ENCODE data around the gene NOP14.

DNA sequence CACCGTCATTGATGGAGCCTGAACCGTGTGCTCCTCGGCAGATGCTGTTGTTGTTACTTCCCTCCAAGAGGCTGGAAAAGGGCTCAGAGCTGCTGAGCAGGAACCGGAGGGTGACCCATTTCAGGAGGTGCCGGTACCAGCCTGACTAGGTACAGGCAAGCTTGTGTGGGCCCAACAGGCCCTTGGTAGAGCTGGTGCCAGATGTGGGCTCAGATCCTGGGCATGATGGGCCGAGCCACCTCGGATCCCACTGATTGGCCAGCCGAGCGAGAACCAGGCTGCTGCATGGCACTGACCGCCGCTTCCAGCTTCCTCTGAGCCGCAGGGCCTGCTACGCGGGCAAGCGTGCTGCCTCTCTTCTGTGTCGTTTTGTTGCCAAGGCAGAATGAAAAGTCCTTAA lies 33.7 kb downstream of the NOP14 start:
- TF ChIP-seq EZH2 (IDR thresholded peaks at IDR 0.05; ENCODE audit: insufficient read depth, poor library complexity, severe bottlenecking) (no peak), EZH2phosphoT487 (IDR thresholded peaks at IDR 0.05; ENCODE audit: insufficient read depth, low read depth) (no peak)
